T-cell (primary cell): ENCODE results near the gene KAT14. TPM values are rescaled to one million over a fixed set of nuclear protein-coding genes. Genes with fewer than 3 reads are reported as not detected.

Source experiments
- ATAC-seq, 4 experiments: fragments of 200-7000 bp in 3 of 4; fragments of 150-1000 bp in 1 of 4; cut with Tn5 transposase; replicated peaks in 1 of 4; 1 replicate in 3 of 4; 2 replicates in 1 of 4; pipeline ENCODE4 v1.10.0; 2021; ENCODE audit warnings: moderate library complexity in 3 of 4, mild to moderate bottlenecking in 2 of 4, moderate number of reproducible peaks in 1 of 4
- CTCF ChIA-PET, 2 donors: fragments of 300-600 bp; sonication (Branson Sonifier 250); formaldehyde crosslinking; loops; one replicate each; lab custom pipeline; 2022; ENCODE audit warnings: antibody characterized with exemption in 2 of 2; lab: Charles Lee
- POLR2A ChIA-PET, 2 donors: fragments of 300-600 bp; sonication (Branson Sonifier 250); formaldehyde crosslinking; loops; one replicate each; lab custom pipeline; 2022; ENCODE audit warnings: antibody characterized with exemption in 2 of 2; lab: Charles Lee
- DNase-seq, 35 experiments: peaks; one replicate each; pipeline versions ENCODE4 v3.0.0 to v3.0.0-alpha.2; 2013 to 2023
- H3K27ac ChIP-seq: one replicate; pipeline ENCODE4 v1.5.1; 2013; ENCODE audit warnings: low read length
- H3K27me3 ChIP-seq, 2 experiments: replicated peaks in 1 of 2; 1 replicate in 1 of 2; 2 replicates in 1 of 2; pipeline versions ENCODE4 v1.6.1 to v1.7.0; 2013; ENCODE audit warnings: low read length in 1 of 2, mixed read lengths in 1 of 2; ENCODE audit not compliant: control insufficient read depth in 2 of 2, insufficient read depth in 2 of 2; ENCODE audit errors: extremely low read depth in 1 of 2
- H3K36me3 ChIP-seq, 2 donors: 1 replicate in 1 of 2; 2 replicates in 1 of 2; pipeline versions ENCODE4 v1.6.1 to v1.7.0; 2013; ENCODE audit warnings: low read length in 1 of 2; ENCODE audit not compliant: control insufficient read depth in 2 of 2, insufficient read depth in 1 of 2; ENCODE audit errors: extremely low read depth in 1 of 2
- H3K4me1 ChIP-seq, 2 experiments: 1 replicate in 1 of 2; 2 replicates in 1 of 2; pipeline versions ENCODE4 v1.6.1 to v1.7.0; 2013; ENCODE audit warnings: low read length in 2 of 2, mixed read lengths in 1 of 2; ENCODE audit not compliant: insufficient read depth in 2 of 2, control insufficient read depth in 1 of 2; ENCODE audit errors: extremely low read depth in 1 of 2
- H3K4me3 ChIP-seq, 2 donors: 1 replicate in 1 of 2; 2 replicates in 1 of 2; pipeline versions ENCODE4 v1.5.1 to v1.7.0; 2013; ENCODE audit warnings: mild to moderate bottlenecking in 2 of 2, low read length in 1 of 2, moderate library complexity in 1 of 2; ENCODE audit not compliant: control insufficient read depth in 1 of 2; ENCODE audit errors: extremely low read depth in 1 of 2
- H3K9me3 ChIP-seq: 2 replicates; pipeline ENCODE4 v1.7.0; 2013
- H3K27ac Mint-ChIP-seq, 2 donors: one replicate each; pipeline ENCODE4 v1.8.0; 2020 to 2021; ENCODE audit warnings: mild to moderate bottlenecking in 2 of 2, mixed read lengths in 2 of 2
- H3K27me3 Mint-ChIP-seq, 2 donors: one replicate each; pipeline ENCODE4 v1.8.0; 2021 to 2022; ENCODE audit warnings: mixed read lengths in 2 of 2
- H3K36me3 Mint-ChIP-seq: one replicate; pipeline ENCODE4 v1.8.0; 2021; ENCODE audit warnings: mixed read lengths
- H3K4me1 Mint-ChIP-seq, 3 donors: one replicate each; pipeline ENCODE4 v1.8.0; 2020 to 2022; ENCODE audit warnings: mixed read lengths in 3 of 3, mild to moderate bottlenecking in 1 of 3
- H3K4me3 Mint-ChIP-seq, 3 donors: one replicate each; pipeline ENCODE4 v1.8.0; 2020 to 2022; ENCODE audit warnings: mild to moderate bottlenecking in 3 of 3, mixed read lengths in 3 of 3, moderate library complexity in 3 of 3
- H3K9me3 Mint-ChIP-seq, 3 donors: one replicate each; pipeline ENCODE4 v1.8.0; 2020 to 2022; ENCODE audit warnings: mixed read lengths in 3 of 3
- WGBS: methylation state at CpG from one replicate; pipeline ENCODE4 v1.1.5; 2013; ENCODE audit warnings: missing lambda C conversion rate; ENCODE audit not compliant: insufficient coverage; 5-methylcytosine and 5-hydroxymethylcytosine counted together
- total RNA-seq, 35 experiments: library from RNA in 6 of 35; stranded (reverse) in 6 of 35; fragments of 120-200 nt in 1 of 35; gene quantifications; one replicate each; pipeline versions ENCODE4 v1.2.1 to v1.2.4 and lab custom pipeline; 2013 to 2026

Gene KAT14
- total RNA-seq, 5 donors from 2014 or later (not counting 1 experiment from before 2014, with no cell fraction given) = 11.3 to 22.2 (median 20.5) TPM

DNA sequence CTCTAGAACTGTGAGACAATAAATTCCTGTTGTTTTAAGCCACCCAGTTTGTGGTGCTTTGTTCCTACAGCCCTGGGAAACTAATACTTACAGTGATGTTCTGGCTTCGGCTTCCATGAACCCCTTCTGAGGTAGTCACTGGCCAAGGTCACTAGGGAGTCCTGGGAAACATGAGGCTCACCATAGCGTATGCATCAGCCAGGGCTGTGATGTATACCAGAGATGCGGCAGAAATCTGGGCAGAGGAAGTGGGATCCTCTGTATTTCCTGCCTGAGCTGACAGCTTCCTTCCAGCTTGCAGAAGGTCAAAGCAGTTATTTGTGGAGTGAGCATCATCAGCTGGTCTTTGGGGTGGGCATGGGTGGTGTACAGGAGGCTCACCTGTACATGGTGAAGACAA lies 27.9 kb downstream of the KAT14 start:
- DNase-seq (peak in 2 of 35 experiments; percentile 3 to 5), ATAC-seq (peak in 2 of 4 experiments; percentile 43 to 49)
- ChIA-PET POLR2A (no interaction called here), CTCF (no interaction called here)
- Mint-ChIP-seq H3K36me3 (peaks cover 44% of the 10 kb centered on the region), H3K4me3 (peak overlapping the region in 1 of 3 donors; percentile 57), H3K27ac (peak overlapping the region; percentile 47 to 74), H3K9me3 (no peaks in the 10 kb centered on the region), H3K27me3 (no peaks in the 10 kb centered on the region), H3K4me1 (peaks cover 52 to 62% (median 60%) of the 10 kb centered on the region in 3 donors)
- H3K27me3 ChIP-seq = no peaks in the 10 kb centered on the region
- 32% methylated on average over 3 of the region's 3 CpGs for WGBS
- H3K4me1 ChIP-seq = peaks cover 5 to 15% of the 10 kb centered on the region in 2 experiments
- no peak overlapping the region for H3K27ac ChIP-seq
- H3K4me3 ChIP-seq = no peak overlapping the region
- H3K36me3 ChIP-seq = peaks cover 0 to 43% of the 10 kb centered on the region in 2 donors
- H3K9me3 ChIP-seq = no peaks in the 10 kb centered on the region

DNA sequence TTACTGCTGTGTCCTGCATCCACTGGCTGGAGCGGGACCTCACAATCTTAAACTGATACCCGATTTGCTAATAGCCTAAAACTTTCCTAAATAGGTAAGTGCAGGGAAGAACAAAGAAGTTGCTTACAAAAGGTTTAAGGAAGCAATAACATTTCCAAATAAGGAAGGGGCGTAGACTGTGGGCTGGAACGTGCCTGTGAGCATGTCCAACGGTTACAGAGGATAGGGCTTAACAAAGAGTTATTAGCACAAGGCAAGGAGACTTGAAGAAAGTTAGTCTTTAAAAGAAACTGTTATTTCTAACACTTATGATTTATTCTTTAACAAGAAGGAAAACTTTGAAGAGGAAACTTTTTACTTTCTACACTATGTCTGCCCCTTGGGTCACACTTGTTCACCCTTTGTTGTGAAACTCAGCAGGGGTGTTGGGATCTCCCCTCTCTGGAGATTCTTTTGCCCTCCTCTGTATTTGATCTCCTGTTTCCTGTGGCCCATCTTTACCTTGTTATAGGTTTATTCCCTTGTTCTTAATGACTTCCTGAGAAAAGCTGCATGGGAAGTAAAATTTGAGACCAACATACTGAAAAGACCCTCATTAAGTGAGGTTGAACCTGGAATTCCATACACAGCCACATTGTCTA lies 28.7 kb downstream of the KAT14 start:
- H3K4me1 Mint-ChIP-seq = peaks cover 57 to 68% (median 66%) of the 10 kb centered on the region in 3 donors
- ChIA-PET CTCF (interaction anchor here in 1 of 2 donors (0.5 kb wide), 1 partner anchor 21 kb away, joined by 3 read pairs; no protein-coding TSS in a partner anchor), POLR2A (no interaction called here)
- H3K27ac Mint-ChIP-seq = no peak overlapping the region
- Histone ChIP-seq H3K9me3 (no peaks in the 10 kb centered on the region), H3K4me1 (peaks cover 5 to 15% of the 10 kb centered on the region in 2 experiments), H3K4me3 (no peak overlapping the region), H3K27ac (no peak overlapping the region), H3K27me3 (no peaks in the 10 kb centered on the region), H3K36me3 (peaks cover 0 to 44% of the 10 kb centered on the region in 2 donors)
- no peak for ATAC-seq
- no peaks in the 10 kb centered on the region for H3K27me3 Mint-ChIP-seq
- DNase-seq = no peak
- WGBS = 100% methylated on average over 1 of the region's 5 CpGs
- H3K9me3 Mint-ChIP-seq = no peaks in the 10 kb centered on the region
- no peak overlapping the region for H3K4me3 Mint-ChIP-seq
- peaks cover 51% of the 10 kb centered on the region for H3K36me3 Mint-ChIP-seq

DNA sequence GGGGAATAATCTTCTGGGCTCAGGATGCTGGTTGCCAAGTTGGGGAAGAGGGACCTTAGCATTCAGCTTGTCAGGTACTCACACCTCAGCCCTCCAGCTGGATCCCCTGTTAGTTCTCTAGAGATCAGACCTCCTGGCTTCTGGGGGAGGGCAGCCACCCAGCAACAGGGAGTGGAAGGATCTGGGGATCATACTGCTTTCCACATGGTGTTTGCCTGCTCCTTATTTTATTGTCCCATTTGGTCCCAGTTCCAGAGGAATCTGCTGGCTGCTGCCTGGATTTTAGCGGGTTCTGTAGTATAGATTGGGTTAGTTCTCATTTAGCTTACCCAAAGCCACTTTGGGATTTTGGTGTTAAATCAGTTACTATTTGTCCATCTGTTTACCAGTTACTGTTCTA lies 29.3 kb downstream of the KAT14 start:
- ChIA-PET POLR2A (no interaction called here), CTCF (interaction anchor here in 1 of 2 donors (0.5 kb wide), 1 partner anchor 22 kb away, joined by 3 read pairs; no protein-coding TSS in a partner anchor)

GRCh38 chr20:18172379-18172778 lies 34.7 kb downstream of the KAT14 start:
- Histone ChIP-seq H3K27me3 (no peaks in the 10 kb centered on the region), H3K4me1 (no peaks in the 10 kb centered on the region), H3K27ac (no peak overlapping the region), H3K9me3 (no peaks in the 10 kb centered on the region), H3K4me3 (no peak overlapping the region), H3K36me3 (peaks cover 5 to 25% of the 10 kb centered on the region in 2 donors)
- Mint-ChIP-seq H3K36me3 (peaks cover 69% of the 10 kb centered on the region), H3K27me3 (no peaks in the 10 kb centered on the region), H3K27ac (no peak overlapping the region), H3K4me3 (no peak overlapping the region), H3K4me1 (peaks cover 34 to 51% (median 50%) of the 10 kb centered on the region in 3 donors), H3K9me3 (no peaks in the 10 kb centered on the region)
- 92% methylated on average over 1 of the region's 2 CpGs for WGBS
- ChIA-PET CTCF (interaction anchor here in 1 of 2 donors (0.7 kb wide), 1 partner anchor 12 kb away, joined by 3 read pairs; no protein-coding TSS in a partner anchor), POLR2A (interaction anchor here (0.7 kb wide), 2 partner anchors 14 to 599 kb away, joined by 3 to 4 read pairs; no protein-coding TSS in a partner anchor)
- ATAC-seq (no peak), DNase-seq (no peak)

More for the DNA sequence above, 29.3 kb downstream of the KAT14 start:
- H3K27ac Mint-ChIP-seq = no peak overlapping the region
- H3K4me1 Mint-ChIP-seq = peaks cover 57 to 69% (median 68%) of the 10 kb centered on the region in 3 donors
- Histone ChIP-seq H3K4me1 (peaks cover 5 to 15% of the 10 kb centered on the region in 2 experiments), H3K4me3 (no peak overlapping the region), H3K27me3 (no peaks in the 10 kb centered on the region), H3K27ac (no peak overlapping the region), H3K36me3 (peaks cover 0 to 39% of the 10 kb centered on the region in 2 donors), H3K9me3 (no peaks in the 10 kb centered on the region)
- H3K4me3 Mint-ChIP-seq = no peak overlapping the region
- no peaks in the 10 kb centered on the region for H3K27me3 Mint-ChIP-seq
- ATAC-seq (no peak), DNase-seq (no peak)
- H3K36me3 Mint-ChIP-seq = peaks cover 51% of the 10 kb centered on the region
- no peaks in the 10 kb centered on the region for H3K9me3 Mint-ChIP-seq
- no CpG with 5 or more reads among the region's 1 CpG for WGBS

DNA sequence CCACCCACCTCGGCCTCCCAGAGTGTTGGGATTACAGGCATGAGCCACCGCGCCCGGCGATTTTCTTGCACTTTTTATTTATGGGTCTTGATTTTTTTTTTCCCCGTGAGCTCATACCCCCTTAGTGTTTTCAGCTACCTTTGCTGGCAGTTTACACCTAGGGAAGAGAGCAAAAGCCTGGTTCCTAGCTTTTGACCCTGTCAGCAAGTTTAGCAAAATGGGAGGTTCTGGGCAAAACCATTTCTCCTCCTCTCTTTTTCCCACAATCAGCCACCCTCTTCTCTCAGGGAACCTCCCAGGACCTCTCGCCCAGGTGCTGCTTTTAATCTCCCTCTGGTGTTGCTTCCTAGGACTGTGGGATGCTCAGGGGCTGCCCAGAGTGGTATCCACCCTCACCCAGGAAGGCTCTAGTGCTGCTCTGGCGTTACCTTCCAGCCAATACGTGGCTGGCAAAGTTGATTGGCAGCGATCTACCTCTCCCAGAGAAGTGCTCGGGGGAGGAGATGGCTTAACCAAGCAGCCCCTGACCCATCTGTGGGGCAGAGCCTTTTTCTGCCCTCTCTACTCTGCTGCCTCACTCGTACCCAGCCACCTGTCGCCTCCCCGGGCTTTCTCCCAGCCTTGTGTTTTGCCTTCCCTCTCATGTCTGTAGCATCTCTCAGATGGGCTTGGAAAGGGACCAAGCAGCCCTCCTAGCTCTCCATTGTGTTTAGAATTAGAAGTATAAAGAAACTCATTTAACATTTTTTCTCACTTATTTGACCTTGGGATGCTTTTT lies 37.4 kb downstream of the KAT14 start:
- no peak for DNase-seq
- Mint-ChIP-seq H3K36me3 (peaks cover 76% of the 10 kb centered on the region), H3K27me3 (no peaks in the 10 kb centered on the region), H3K4me3 (no peak overlapping the region), H3K4me1 (peaks cover 21 to 32% (median 28%) of the 10 kb centered on the region in 3 donors), H3K27ac (no peak overlapping the region), H3K9me3 (peaks cover under 1 to 5% (median 2%) of the 10 kb centered on the region in 3 donors)
- Histone ChIP-seq H3K27me3 (no peaks in the 10 kb centered on the region), H3K27ac (no peak overlapping the region), H3K4me3 (no peak overlapping the region), H3K9me3 (no peaks in the 10 kb centered on the region), H3K4me1 (no peaks in the 10 kb centered on the region), H3K36me3 (peaks cover 8 to 23% of the 10 kb centered on the region in 2 donors)
- WGBS = 95% methylated on average over 10 of the region's 14 CpGs
- POLR2A ChIA-PET = no interaction called here
- no peak for ATAC-seq
- CTCF ChIA-PET = interaction anchor here in 1 of 2 donors (0.6 kb wide), 1 partner anchor 321 kb away, joined by 9 read pairs; no protein-coding TSS in a partner anchor

DNA sequence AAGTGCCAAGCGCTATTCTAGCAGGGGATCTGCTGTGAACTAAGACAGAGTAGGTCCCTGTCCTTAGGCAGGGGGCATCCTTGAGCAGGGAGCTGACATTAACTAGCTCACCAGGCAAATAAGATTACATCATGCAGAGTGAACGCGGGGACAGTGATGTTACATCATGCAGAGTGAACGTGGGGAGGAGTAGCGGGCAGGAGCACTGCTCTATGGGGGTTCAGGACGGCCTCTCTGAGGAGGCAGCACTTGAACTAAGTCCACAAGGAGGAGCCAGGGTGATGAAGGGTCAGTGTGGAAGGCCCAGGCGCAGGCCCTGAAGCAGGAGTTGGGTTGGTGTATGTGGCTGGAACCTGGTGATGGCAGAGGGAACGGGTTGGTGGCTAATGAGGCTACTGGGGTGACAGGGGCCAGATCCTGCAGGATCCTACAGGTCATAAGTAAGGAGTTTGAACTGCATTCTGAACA lies 38.7 kb downstream of the KAT14 start:
- Histone ChIP-seq H3K27me3 (no peaks in the 10 kb centered on the region), H3K36me3 (peaks cover 9 to 26% of the 10 kb centered on the region in 2 donors), H3K27ac (no peak overlapping the region), H3K4me3 (no peak overlapping the region), H3K4me1 (no peaks in the 10 kb centered on the region), H3K9me3 (no peaks in the 10 kb centered on the region)
- POLR2A ChIA-PET = no interaction called here
- Mint-ChIP-seq H3K9me3 (peaks cover 5 to 10% (median 6%) of the 10 kb centered on the region in 3 donors), H3K36me3 (peaks cover 75% of the 10 kb centered on the region), H3K4me1 (peaks cover 17 to 24% (median 22%) of the 10 kb centered on the region in 3 donors), H3K27ac (no peak overlapping the region), H3K4me3 (no peak overlapping the region), H3K27me3 (no peaks in the 10 kb centered on the region)
- WGBS = 100% methylated on average over 7 of the region's 8 CpGs
- CTCF ChIA-PET = no interaction called here
- DNase-seq (no peak), ATAC-seq (no peak)
